Right forelimb (tissue), 1 donor: ENCODE measurements around the gene KRT13.

Experiments used
- DNase-seq: peaks from one replicate; pipeline ENCODE4 v3.0.0-alpha.2; 2018

KRT13 gene

DNA sequence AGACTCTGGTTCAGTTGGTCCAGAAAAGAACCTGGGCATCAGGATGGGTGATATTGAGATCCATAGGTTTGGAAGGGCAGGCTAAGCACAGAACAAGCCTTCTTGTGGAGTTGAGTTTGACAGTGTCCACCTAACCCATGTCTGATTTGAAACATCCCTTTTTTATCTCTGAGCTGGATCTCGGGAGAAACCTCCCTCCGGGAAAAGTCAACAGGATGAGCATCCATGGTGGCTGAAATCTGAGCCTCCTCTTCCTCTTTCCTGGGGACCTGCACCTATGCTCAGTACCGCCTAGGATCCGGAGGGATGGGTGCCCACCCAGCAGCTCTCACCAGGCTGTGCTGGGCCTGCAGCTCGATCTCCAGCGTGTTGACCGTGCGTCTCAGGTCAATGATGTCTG is 41.7 kb downstream of the KRT13 start:
- DNase-seq = no peak

DNA sequence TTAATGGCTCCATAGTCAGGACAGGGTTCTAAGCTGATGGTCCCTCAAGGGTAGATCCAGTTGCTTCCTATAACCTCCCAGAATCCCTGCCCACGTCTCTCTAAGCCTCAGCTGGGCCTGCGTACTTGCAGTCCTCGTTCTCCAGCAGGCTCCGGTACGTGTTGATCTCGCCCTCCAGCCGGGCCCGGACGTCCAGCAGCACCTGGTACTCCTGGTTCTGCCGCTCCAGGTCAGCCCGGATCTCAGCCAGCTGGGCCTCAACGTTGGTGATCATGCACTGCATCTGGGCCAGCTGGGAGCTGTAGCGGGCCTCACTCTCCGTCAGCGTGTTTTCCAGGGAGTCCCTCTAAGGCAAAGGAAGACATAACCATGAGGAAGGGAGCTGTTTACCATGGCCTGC is 42.7 kb downstream of the KRT13 start:
- no peak for DNase-seq

DNA sequence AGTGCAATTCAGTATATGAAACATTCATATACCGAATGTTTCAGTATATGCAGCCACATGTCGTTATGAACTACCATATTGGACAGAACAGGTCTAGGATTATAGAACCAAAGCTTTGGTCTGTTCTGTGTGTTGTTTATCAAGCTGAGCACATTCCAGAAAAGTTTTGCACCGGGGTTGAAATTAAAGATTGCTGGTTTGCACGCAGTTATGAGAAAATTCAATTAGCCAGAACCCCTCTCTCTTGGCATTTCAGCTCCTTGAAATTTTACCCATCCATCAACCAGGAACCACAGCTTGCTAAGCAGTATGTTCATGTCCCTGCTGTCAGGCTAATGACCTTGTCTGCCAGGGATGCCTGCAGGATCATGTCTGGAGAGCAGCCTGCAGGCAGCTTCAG is 47.7 kb downstream of the KRT13 start:
- no peak for DNase-seq

DNA sequence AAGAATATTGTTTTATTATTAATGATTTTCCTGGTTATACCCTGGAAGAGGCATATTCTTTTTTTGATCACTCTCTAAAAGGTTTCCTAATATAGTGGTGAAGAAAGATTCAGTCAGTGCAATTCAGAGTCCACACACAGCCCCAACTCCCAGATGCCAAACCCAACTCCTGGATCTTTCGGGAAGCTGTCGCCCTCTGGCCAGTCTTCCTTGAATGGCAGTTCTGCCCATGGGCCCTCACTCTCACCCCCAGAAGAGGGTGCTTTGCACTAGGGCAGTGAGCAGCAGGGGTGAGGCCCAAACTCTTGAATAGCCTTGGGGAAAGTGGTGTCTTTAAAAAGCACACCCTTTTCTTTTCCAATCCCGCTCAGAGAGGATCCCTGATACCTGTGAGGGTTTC is 49.2 kb downstream of the KRT13 start:
- no peak for DNase-seq

DNA sequence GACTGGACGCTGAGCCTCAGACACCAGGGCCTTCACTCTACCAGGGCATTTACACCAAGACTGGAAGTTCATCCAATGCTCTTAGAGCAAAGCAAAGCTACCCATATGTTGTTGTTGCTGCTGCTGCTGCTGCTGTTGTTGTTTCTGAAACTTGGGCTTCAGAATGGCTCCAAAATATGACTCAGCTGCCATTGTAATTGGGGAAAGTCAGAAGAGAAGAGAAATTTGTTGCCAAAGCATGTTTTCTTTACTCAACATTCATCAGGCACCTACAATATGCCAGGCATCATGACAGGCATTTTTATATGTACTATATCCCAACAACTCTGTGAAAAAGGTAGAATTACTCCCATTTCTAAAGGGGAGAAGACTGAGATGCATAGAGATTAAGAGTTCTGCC is 50.2 kb downstream of the KRT13 start:
- no peak for DNase-seq

DNA sequence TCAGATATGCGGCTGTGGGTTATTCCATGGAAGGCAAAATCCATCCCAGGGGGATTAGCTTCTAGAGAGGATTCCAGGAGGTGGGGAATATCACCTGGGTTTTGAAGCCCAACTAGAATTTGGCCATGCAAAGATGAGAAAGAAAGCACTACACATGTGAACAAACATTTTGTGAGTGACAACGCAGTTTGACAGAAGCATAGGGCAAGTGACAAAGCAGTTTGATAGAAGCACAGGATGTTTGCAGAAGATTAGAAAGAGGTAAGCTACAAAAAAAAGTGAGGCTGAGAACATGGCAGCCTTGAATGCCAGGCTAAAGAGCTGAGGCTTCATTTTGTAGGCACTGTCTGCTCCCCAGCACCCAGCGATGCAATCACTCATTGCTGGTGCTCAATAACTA is 52.3 kb downstream of the KRT13 start:
- no peak for DNase-seq

DNA sequence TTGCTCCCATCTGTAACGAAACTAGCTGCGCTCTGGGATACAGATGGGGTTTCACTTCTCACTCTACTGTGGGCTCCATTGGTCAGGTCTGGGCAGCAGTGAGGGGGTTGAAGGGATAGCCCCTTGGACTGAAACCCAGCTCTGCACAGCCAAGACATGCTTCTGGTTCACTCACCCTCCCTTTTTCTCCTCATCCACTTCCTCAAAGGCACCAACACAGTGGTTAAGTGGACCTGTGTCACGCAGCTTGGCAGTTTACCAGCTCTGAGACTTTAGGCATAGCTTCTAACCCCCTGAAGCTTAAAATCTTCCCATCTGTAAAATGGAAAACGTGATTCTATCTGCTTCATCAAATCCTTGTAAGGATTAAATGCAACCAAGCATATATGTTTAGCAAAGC is 53.1 kb downstream of the KRT13 start:
- no peak for DNase-seq

DNA sequence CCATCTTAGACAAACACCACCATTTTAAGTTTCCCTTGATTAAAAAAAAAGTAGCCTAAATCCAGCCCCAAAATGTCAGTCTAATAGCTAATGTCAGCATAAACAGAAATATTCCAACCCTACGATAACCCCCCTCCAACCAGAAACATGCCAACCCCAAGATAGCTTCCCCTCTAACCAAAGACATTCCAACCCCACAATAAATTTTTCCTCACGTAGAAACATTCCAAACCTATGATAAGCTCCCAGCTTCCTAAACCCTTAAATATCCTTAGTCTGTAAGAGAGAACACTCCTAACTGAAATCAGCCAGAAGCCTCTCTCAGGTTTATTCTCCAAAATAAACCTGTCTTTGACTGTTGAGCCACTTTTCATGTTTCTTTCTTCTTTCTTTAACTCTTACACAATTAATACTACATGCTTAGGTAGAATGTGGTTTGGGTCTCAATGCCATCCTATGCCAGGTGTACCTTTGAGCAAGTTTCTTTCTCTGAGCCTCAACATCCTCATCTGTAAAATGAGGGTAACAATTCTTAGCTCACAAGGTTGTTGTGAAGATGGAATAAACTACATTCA is 54.2 kb downstream of the KRT13 start:
- DNase-seq = no peak
